Type B pancreatic cell (in vitro differentiated cells): ENCODE data around the gene MAPKAPK5. TPM values are rescaled to one million over a fixed set of nuclear protein-coding genes. Genes with fewer than 3 reads are reported as not detected.
A peak's percentile ranks its signal among the peaks of the same experiment; 100 is the strongest.

Experiments used
- DNase-seq: peaks from one replicate; pipeline ENCODE4 v3.0.0; 2021; ENCODE audit warnings: mixed read lengths; ENCODE audit not compliant: unreplicated experiment; ENCODE audit errors: extremely low spot score
- H3K27ac Mint-ChIP-seq: 2 replicates; pipeline ENCODE4 v1.8.0; 2021; ENCODE audit warnings: mild to moderate bottlenecking, mixed read lengths
- H3K27me3 Mint-ChIP-seq: 2 replicates; pipeline ENCODE4 v1.8.0; 2021; ENCODE audit warnings: mixed read lengths
- H3K36me3 Mint-ChIP-seq: 2 replicates; pipeline ENCODE4 v1.8.0; 2021; ENCODE audit warnings: mixed read lengths
- H3K4me1 Mint-ChIP-seq: one replicate; pipeline ENCODE4 v1.8.0; 2021; ENCODE audit warnings: mixed read lengths; ENCODE audit not compliant: unreplicated experiment
- H3K4me3 Mint-ChIP-seq: 2 replicates; pipeline ENCODE4 v1.8.0; 2021; ENCODE audit warnings: mild to moderate bottlenecking, mixed read lengths
- H3K9me3 Mint-ChIP-seq: 2 replicates; pipeline ENCODE4 v1.8.0; 2021; ENCODE audit warnings: mixed read lengths
- CTCF ChIP-seq: fragments of 200-600 bp; sonication (generic); conservative IDR thresholded peaks from 2 replicates; pipeline ENCODE4 v1.5.0; 2021; ENCODE audit warnings: antibody characterized with exemption, mild to moderate bottlenecking
- total RNA-seq: library from RNA; stranded (reverse); gene quantifications from 2 replicates; pipeline ENCODE4 v1.2.1, GENCODE V29; 2021; ENCODE audit warnings: low replicate concordance

The MAPKAPK5 gene
- total RNA-seq, 1 donor from 2014 or later, result 61.4 TPM

GRCh38 chr12:111838353-111838752 lies 3.7 kb upstream of the MAPKAPK5 start:
- H3K4me1 Mint-ChIP-seq, result peaks cover 20% of the 10 kb centered on the region
- TF ChIP-seq CTCF, result no peak

GRCh38 chr12:111840807-111841206 lies 1.2 kb upstream of the MAPKAPK5 start:
- DNase-seq, result no peak
- Mint-ChIP-seq H3K4me3 (peak overlapping the region; percentile 98), H3K36me3 (peaks cover 37% of the 10 kb centered on the region), H3K9me3 (no peaks in the 10 kb centered on the region), H3K4me1 (peaks cover 31% of the 10 kb centered on the region), H3K27ac (peak overlapping the region; percentile 99), H3K27me3 (no peaks in the 10 kb centered on the region)
- no peak for TF ChIP-seq CTCF

More at GRCh38 chr12:111838353-111838752, 3.7 kb upstream of the MAPKAPK5 start:
- DNase-seq, result no peak
- peaks cover 31% of the 10 kb centered on the region for H3K36me3 Mint-ChIP-seq
- no peaks in the 10 kb centered on the region for H3K27me3 Mint-ChIP-seq
- no peaks in the 10 kb centered on the region for H3K9me3 Mint-ChIP-seq
- peak overlapping the region; percentile 25 for H3K27ac Mint-ChIP-seq
- peak overlapping the region; percentile 20 for H3K4me3 Mint-ChIP-seq

GRCh38 chr12:111841236-111841749 lies 735 bp upstream of the MAPKAPK5 start:
- peak overlapping the region; percentile 98 for H3K4me3 Mint-ChIP-seq
- H3K9me3 Mint-ChIP-seq, result no peaks in the 10 kb centered on the region
- no peak for DNase-seq
- TF ChIP-seq CTCF, result no peak
- H3K4me1 Mint-ChIP-seq, result peaks cover 31% of the 10 kb centered on the region
- H3K27ac Mint-ChIP-seq, result peak overlapping the region; percentile 99
- no peaks in the 10 kb centered on the region for H3K27me3 Mint-ChIP-seq
- H3K36me3 Mint-ChIP-seq, result peaks cover 40% of the 10 kb centered on the region

GRCh38 chr12:111842556-111843396 lies 748 bp downstream of the MAPKAPK5 start:
- no peaks in the 10 kb centered on the region for H3K27me3 Mint-ChIP-seq
- H3K4me1 Mint-ChIP-seq, result peaks cover 31% of the 10 kb centered on the region
- peak overlapping the region; percentile 99 for H3K4me3 Mint-ChIP-seq
- no peaks in the 10 kb centered on the region for H3K9me3 Mint-ChIP-seq
- no peak for DNase-seq
- no peak for TF ChIP-seq CTCF
- peaks cover 44% of the 10 kb centered on the region for H3K36me3 Mint-ChIP-seq
- peak overlapping the region; percentile 98 for H3K27ac Mint-ChIP-seq

GRCh38 chr12:111846016-111846415 lies 4.0 kb downstream of the MAPKAPK5 start:
- H3K36me3 Mint-ChIP-seq, result peaks cover 32% of the 10 kb centered on the region

More at GRCh38 chr12:111846016-111846415, 4.0 kb downstream of the MAPKAPK5 start:
- Mint-ChIP-seq H3K4me3 (no peak overlapping the region), H3K9me3 (no peaks in the 10 kb centered on the region), H3K4me1 (peaks cover 17% of the 10 kb centered on the region), H3K27me3 (no peaks in the 10 kb centered on the region), H3K27ac (no peak overlapping the region)
- DNase-seq, result no peak
- TF ChIP-seq CTCF, result no peak
